Stromal cell of bone marrow (primary cell): ENCODE measurements around the gene HSF2BP.
"Not testable (repeated sequence)": the region's sequence is repeated elsewhere in the genome, so short reads cannot be mapped to it uniquely, and the experiment has no call there.

Experiments
- DNase-seq: peaks from one replicate; pipeline ENCODE4 v3.0.0-alpha.2; 2012; ENCODE audit warnings: low read depth

The HSF2BP gene

DNA sequence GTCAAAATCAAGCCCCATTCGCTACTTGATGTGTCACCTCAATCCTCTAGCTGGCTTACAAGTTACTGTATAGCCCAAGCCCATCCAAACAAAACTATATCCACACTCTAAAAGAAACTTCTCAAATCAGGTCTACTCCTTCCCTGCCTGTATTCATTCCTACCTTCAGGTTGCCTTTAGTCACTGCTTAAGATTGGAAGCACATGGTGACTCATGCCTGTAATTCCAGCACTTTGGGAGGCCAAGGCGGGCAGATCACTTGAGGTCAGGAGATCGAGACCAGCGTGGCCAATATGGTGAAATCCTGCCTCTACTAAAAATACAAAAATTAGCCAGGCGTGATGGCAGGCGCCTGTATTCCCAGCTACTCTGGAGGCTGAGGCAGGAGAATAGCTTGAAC lies 7.4 kb downstream of the HSF2BP start:
- not testable (repeated sequence) for DNase-seq

DNA sequence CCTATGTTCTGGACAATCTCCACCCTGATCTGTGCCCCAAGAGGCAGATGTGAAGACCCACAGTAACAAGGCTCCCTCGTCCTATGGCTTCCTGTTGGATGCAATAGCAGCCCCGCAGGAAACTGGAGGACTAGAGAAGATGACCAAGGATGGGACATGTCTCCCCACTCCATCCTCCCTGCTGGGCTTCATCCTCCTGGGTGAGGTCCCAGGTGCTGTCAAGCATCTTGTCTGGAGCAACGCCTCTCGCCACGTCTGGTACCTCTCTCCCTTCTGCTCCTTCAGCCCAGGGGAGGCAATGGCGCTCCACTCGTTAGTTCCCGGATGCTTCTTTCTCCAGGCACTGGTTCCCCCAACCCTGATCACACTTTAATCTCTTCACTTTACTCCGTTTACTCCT lies 11.1 kb downstream of the HSF2BP start:
- DNase-seq = no peak

- peak; percentile 73 for DNase-seq
Measured at GRCh38 chr21:43646550-43647260, 12.6 kb downstream of the HSF2BP start.

DNA sequence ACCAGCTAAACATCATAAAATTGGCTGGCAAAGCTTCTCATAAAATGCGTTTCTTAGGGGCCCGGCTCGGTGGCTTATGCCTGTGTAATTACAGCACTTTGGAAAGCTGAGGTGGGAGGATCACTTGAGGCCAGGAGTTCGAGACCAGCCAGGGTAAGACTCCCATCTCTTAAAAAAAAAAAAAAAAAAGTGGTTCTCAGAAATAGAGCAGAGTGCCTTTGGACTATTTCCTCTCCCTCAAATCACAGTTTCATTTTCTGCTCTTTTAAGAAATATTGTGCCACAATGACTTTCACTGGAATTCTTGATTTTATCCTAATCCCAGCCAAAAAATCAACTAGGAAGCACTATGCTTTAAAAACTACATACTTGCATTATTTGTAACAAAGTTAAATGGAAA lies 13.3 kb downstream of the HSF2BP start:
- no peak for DNase-seq

GRCh38 chr21:43645136-43645891 lies 14.0 kb downstream of the HSF2BP start:
- DNase-seq = peak; percentile 73

- DNase-seq = peak; percentile 61
Measured at GRCh38 chr21:43644609-43645008, 14.7 kb downstream of the HSF2BP start.

GRCh38 chr21:43644071-43644470 lies 15.2 kb downstream of the HSF2BP start:
- DNase-seq = no peak

- DNase-seq = no peak
Measured at GRCh38 chr21:43643193-43643592, 16.1 kb downstream of the HSF2BP start.

DNA sequence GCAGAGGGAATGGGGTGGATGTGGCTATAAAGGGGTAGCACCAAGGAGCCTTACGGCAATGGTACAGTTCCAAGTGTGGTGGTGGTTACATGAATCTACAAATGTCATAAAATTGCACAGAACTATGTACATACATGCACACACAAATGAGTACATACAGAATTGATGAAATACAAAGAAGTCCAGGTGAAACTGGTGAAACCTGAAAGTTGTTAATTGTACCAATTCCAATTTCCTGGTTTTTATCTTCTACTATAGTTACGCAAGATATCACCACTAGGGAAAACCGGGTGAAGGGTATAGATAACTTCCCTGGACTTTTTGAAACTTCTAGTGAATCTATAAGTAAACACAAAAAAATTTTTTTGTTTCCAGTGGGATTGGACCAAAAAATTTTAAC lies 18.9 kb downstream of the HSF2BP start:
- no peak for DNase-seq

GRCh38 chr21:43639470-43640353 lies 19.6 kb downstream of the HSF2BP start:
- DNase-seq = peak; percentile 20

- DNase-seq = no peak
Measured at GRCh38 chr21:43637530-43638158, 21.6 kb downstream of the HSF2BP start.

- DNase-seq = no peak
Measured at GRCh38 chr21:43635436-43635835, 23.9 kb downstream of the HSF2BP start.

- no peak for DNase-seq
Measured at GRCh38 chr21:43634618-43635017, 24.7 kb downstream of the HSF2BP start.

GRCh38 chr21:43632373-43632905 lies 26.8 kb downstream of the HSF2BP start:
- no peak for DNase-seq

DNA sequence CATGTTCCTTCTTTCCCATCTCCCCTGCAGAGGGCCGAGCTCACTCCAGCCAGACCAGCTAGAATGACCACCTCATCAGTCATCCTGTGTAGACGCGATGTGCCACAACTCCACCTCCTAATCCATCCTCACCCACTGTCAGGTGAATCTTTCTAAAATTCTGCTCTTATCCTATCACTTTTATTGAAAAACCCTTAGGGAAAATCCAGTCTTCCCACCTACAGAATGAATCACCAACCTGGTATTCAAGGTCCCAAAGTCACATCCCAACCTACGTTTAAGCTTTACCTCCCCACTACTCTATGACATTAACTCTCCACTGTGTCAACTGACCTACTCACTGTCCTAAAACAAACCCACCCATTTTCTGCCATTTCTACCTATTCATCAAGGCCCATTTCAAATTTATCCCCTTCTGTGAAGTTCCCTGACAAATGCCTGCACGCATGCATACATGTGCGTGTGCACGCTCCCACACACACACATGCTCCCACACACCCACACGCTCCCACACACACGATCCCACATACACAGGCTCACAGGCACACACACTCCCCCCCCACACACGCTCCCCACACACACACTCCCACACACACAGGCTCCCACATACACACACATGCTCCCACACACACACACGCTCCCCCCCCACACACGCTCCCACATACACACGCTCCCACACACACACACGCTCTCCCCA lies 27.7 kb downstream of the HSF2BP start:
- no peak for DNase-seq

DNA sequence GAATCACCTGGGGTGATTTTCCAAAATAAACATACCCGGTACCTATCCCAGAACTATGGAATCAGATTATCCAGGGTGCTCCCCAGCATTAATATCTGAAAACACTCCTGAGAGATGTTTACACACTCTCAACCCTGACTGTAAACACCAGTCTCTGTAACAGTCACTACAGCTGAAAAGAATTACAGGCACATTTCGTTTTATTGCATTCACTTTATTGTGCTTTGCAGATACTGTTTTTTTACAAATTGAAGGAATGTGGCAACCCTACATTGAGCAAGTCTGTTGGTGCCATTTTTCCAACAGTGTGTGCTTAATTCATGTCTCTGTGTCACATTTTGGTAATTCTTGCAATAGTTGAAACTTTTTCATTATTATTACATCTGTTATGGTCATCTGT lies 31.8 kb downstream of the HSF2BP start:
- DNase-seq = no peak

GRCh38 chr21:43626390-43626789 lies 32.9 kb downstream of the HSF2BP start:
- DNase-seq = no peak

DNA sequence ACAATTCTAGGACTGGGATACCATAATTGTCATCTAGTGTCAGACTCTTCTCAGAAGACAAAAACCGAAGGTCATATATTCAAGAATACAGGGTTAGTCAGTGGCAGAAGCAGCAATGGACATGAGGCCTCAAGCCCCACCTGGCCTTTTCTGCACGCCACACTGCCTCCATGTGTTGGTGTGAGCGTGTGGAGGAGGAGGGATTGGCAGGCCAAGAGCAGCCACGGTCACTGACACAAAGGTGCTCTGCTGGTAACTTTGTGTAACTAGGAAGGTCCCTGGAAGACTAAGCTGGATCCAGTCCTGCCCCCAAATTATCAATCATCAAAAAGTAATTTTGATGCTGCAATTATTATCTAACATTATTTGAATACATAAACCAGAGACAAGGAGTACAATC lies 34.9 kb downstream of the HSF2BP start:
- no peak for DNase-seq

- no peak for DNase-seq
Measured at GRCh38 chr21:43623588-43623987, 35.7 kb downstream of the HSF2BP start.

- DNase-seq = no peak
Measured at GRCh38 chr21:43622796-43623195, 36.5 kb downstream of the HSF2BP start.

DNA sequence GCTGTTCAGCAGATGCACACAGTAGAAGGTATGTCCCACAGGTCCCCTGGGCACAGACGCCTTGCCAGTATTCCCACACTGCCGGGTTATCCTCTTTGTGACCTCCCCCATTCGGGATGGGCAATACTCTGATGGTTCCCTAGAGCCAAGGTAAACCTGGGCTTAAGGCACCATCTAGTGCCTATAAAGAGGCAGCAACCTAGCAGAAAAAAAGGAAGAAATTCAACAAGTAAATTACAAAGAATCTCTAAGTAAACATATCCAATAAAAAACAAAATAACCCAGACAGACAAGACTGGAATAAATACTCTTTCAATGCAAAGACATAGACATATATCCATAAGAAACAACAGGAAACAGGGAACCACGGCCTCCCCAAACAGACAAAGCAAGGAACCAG lies 39.4 kb downstream of the HSF2BP start:
- DNase-seq = no peak
